ENCODE results near the gene P2RY6. TPM values are rescaled to one million over a fixed set of nuclear protein-coding genes. Genes with fewer than 3 reads are reported as not detected.

P2RY6 gene
- polyA plus RNA-seq, 2 of the 4 experiments (the other 2 are of a cell fraction): 6.8 to 8.8 TPM

GRCh38 chr11:73322382-73323306 lies 50.5 kb downstream of the P2RY6 start:
- Histone ChIP-seq H3K4me2 (no peak overlapping the region), H3K4me3 (no peak overlapping the region), H3K9me3 (no peaks in the 10 kb centered on the region), H3K4me1 (peaks cover 9% of the 10 kb centered on the region; the same call in 2 of the 3 replicates), H3K27ac (0 out of 6 replicates have a peak overlapping the region, but pooled peaks of 1 of the 2 experiments have one; percentile 16)
- DNase-seq (ENCODE audit: low read depth in 1 of 2, low spot score in 1 of 2) (no peak), ATAC-seq (no peak), FAIRE-seq (no peak)
- TF ChIP-seq FOXS1 (CRISPR knock-in tag; IDR thresholded peaks at IDR 0.05) (no peak), JUNB (IDR thresholded peaks at IDR 0.05) (no peak), BCL3 (IDR thresholded peaks at IDR 0.05) (no peak), EP300 (IDR thresholded peaks at IDR 0.05) (no peak), CHD4 (IDR thresholded peaks at IDR 0.05; ENCODE audit: borderline replicate concordance) (no peak), CEBPB (IDR thresholded peaks at IDR 0.05) (no peak), HEYL (CRISPR knock-in tag; IDR thresholded peaks at IDR 0.05) (no peak), NR3C1 (IDR thresholded peaks at IDR 0.05) (no peak), FOSB (CRISPR knock-in tag; IDR thresholded peaks at IDR 0.05) (no peak), NFE2L2 (conservative IDR thresholded peaks at IDR 0.05; ENCODE audit: low read length) (no peak), ELK1 (IDR thresholded peaks at IDR 0.05; ENCODE audit: low read depth, low read length) (no peak), KDM5A (IDR thresholded peaks at IDR 0.05) (no peak), RARB (CRISPR knock-in tag; IDR thresholded peaks at IDR 0.05) (no peak), HDAC2 (IDR thresholded peaks at IDR 0.05) (no peak), SMC3 (IDR thresholded peaks at IDR 0.05) (no peak), ZC3H11A (IDR thresholded peaks at IDR 0.05) (no peak), USF2 (IDR thresholded peaks at IDR 0.05) (no peak), CBX8 (IDR thresholded peaks at IDR 0.05) (no peak)
- TF ChIP-seq, protein P1, sequence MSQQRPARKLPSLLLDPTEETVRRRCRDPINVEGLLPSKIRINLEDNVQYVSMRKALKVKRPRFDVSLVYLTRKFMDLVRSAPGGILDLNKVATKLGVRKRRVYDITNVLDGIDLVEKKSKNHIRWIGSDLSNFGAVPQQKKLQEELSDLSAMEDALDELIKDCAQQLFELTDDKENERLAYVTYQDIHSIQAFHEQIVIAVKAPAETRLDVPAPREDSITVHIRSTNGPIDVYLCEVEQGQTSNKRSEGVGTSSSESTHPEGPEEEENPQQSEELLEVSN (IDR thresholded peaks at IDR 0.05; ENCODE audit: borderline replicate concordance, low read depth): no peak
- ChIA-PET POLR2A (interaction anchor here (1.1 kb wide), 1 partner anchor 14 kb away, joined by 4 read pairs; no protein-coding TSS in a partner anchor), CTCF (interaction anchor here (0.7 to 18.2 kb wide), 10 partner anchors 4 to 491 kb away, joined by 3 to 205 read pairs (median 4); partner anchors contain the start of gene ARHGEF17)
- 92% methylated on average over 7 of the region's 7 CpGs for WGBS (ENCODE audit: missing lambda C conversion rate)

- TF ChIP-seq ZSCAN20 (CRISPR knock-in tag; IDR thresholded peaks at IDR 0.05) (no peak), GATA3 (IDR thresholded peaks at IDR 0.05; ENCODE audit: borderline replicate concordance) (no peak), PBX3 (IDR thresholded peaks at IDR 0.05) (no peak), POLR2AphosphoS2 (conservative IDR thresholded peaks at IDR 0.05; ENCODE audit: low read length) (no peak), HEYL (CRISPR knock-in tag; IDR thresholded peaks at IDR 0.05) (no peak), RFX5 (IDR thresholded peaks at IDR 0.05) (no peak), HOXB5 (CRISPR knock-in tag; IDR thresholded peaks at IDR 0.05) (no peak), SREBF2 (IDR thresholded peaks at IDR 0.05) (no peak), MAZ (IDR thresholded peaks at IDR 0.05; ENCODE audit: borderline replicate concordance, low read depth, low read length) (no peak), ELK1 (IDR thresholded peaks at IDR 0.05; ENCODE audit: low read depth, low read length) (no peak), HOXA7 (CRISPR knock-in tag; IDR thresholded peaks at IDR 0.05) (no peak)
- TF ChIP-seq, protein P1 (IDR thresholded peaks at IDR 0.05; ENCODE audit: borderline replicate concordance, low read depth): no peak
- TF ChIP-seq, protein P2, sequence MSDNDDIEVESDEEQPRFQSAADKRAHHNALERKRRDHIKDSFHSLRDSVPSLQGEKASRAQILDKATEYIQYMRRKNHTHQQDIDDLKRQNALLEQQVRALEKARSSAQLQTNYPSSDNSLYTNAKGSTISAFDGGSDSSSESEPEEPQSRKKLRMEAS (IDR thresholded peaks at IDR 0.05): no peak
- FAIRE-seq: no peak
- ChIA-PET POLR2A (no interaction called here), CTCF (interaction anchor here (0.7 to 18.2 kb wide), 8 partner anchors 3 to 34 kb away, joined by 3 to 205 read pairs (median 10); partner anchors contain the start of gene ARHGEF17)
- peaks cover 9% of the 10 kb centered on the region; the same call in 2 of the 3 replicates for H3K4me1 ChIP-seq
- no peak for DNase-seq (ENCODE audit: low read depth in 1 of 2, low spot score in 1 of 2)
- no peaks in the 10 kb centered on the region for H3K9me3 ChIP-seq
- no peak overlapping the region for H3K4me2 ChIP-seq
- no peak overlapping the region for H3K4me3 ChIP-seq
- 80% methylated on average over 14 of the region's 14 CpGs for WGBS (ENCODE audit: missing lambda C conversion rate)
- no peak; a peak in 2 of 6 replicates for ATAC-seq
- peak overlapping the region in 1 of 2 experiments; percentile 33; a peak in 1 of 6 replicates for H3K27ac ChIP-seq
Measured at GRCh38 chr11:73323464-73323863, 51.3 kb downstream of the P2RY6 start.
